ENCODE data around the gene DTD1. TPM values are rescaled to one million over a fixed set of nuclear protein-coding genes. Genes with fewer than 3 reads are reported as not detected.
"Not testable (repeated sequence)": the region's sequence is repeated elsewhere in the genome, so short reads cannot be mapped to it uniquely, and the experiment has no call there.

The DTD1 gene
- total RNA-seq, 1 donor from 2014 or later: 34.9 TPM

DNA sequence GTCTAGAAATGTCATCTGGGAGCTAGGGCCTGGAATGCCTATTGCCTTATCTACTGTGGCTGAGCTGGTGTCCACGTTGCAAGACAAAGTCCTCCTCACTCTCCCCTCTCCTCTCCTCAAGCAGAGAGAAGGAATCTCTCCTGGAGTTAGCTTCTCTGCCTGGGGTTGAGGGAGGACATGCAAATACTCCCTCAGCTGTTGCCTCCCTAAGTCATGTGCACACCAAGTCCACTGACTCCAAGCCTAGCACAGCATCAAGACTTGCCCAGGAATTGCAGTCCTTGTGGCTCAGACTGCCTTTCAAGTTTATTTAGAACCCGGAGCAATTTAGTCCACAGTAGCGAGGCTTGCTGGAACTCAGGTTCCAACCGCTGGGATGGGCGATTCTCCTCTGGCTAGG, 187.8 kb downstream of the DTD1 start:
- TF ChIP-seq, protein P1, sequence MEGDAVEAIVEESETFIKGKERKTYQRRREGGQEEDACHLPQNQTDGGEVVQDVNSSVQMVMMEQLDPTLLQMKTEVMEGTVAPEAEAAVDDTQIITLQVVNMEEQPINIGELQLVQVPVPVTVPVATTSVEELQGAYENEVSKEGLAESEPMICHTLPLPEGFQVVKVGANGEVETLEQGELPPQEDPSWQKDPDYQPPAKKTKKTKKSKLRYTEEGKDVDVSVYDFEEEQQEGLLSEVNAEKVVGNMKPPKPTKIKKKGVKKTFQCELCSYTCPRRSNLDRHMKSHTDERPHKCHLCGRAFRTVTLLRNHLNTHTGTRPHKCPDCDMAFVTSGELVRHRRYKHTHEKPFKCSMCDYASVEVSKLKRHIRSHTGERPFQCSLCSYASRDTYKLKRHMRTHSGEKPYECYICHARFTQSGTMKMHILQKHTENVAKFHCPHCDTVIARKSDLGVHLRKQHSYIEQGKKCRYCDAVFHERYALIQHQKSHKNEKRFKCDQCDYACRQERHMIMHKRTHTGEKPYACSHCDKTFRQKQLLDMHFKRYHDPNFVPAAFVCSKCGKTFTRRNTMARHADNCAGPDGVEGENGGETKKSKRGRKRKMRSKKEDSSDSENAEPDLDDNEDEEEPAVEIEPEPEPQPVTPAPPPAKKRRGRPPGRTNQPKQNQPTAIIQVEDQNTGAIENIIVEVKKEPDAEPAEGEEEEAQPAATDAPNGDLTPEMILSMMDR (IDR thresholded peaks at IDR 0.05): no peak

DNA sequence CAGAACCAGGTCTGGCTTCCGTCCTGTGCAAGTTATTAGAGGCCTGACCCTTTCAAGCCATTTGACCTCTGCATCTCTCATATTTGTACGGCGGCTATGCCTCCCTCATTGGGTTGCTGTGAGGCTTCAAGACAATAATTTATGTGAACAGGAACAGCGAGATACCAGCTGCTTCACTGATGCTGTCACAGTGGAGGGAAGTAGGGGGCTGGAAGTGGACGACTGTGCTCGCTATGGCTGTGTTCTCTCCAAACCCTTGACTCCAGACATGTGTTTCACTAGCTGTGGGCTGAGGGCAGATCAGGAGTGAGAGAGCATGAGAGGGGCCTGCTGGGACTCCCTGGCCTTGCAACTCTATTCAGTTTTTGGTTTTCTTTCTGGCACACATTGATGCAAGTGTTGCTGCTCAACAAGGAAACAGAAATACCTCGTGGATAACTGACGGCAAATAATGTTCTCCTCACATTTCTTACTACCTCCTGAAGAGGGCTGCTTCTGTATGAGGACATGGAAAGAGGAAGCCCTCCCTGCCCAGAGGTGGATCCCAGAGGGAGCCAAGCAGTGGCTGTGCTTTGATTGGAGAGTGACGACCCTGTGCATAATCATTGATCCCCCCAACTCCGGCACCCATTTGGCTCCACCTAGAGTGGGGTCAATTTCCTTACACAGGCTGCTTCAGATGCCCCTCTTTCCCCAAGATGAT, 191.0 kb downstream of the DTD1 start:
- DNase-seq (ENCODE audit: low spot score in 2 of 2): no peak
- Histone ChIP-seq H3K4me1 (no peaks in the 10 kb centered on the region), H3K9me3 (no peaks in the 10 kb centered on the region), H3K27ac (no peak overlapping the region), H3K36me3 (no peaks in the 10 kb centered on the region), H3K27me3 (no peaks in the 10 kb centered on the region), H3K4me3 (no peak overlapping the region)
- TF ChIP-seq, protein P1 (IDR thresholded peaks at IDR 0.05): no peak
- intact Hi-C loops (cut with DNase I): no loop called here

More for the DNA sequence above, 187.8 kb downstream of the DTD1 start:
- DNase-seq (ENCODE audit: low spot score in 2 of 2): no peak
- Histone ChIP-seq H3K27me3 (no peaks in the 10 kb centered on the region), H3K4me1 (no peaks in the 10 kb centered on the region), H3K36me3 (no peaks in the 10 kb centered on the region), H3K9me3 (no peaks in the 10 kb centered on the region), H3K4me3 (no peak overlapping the region), H3K27ac (no peak overlapping the region)
- intact Hi-C loops (cut with DNase I): no loop called here

DNA sequence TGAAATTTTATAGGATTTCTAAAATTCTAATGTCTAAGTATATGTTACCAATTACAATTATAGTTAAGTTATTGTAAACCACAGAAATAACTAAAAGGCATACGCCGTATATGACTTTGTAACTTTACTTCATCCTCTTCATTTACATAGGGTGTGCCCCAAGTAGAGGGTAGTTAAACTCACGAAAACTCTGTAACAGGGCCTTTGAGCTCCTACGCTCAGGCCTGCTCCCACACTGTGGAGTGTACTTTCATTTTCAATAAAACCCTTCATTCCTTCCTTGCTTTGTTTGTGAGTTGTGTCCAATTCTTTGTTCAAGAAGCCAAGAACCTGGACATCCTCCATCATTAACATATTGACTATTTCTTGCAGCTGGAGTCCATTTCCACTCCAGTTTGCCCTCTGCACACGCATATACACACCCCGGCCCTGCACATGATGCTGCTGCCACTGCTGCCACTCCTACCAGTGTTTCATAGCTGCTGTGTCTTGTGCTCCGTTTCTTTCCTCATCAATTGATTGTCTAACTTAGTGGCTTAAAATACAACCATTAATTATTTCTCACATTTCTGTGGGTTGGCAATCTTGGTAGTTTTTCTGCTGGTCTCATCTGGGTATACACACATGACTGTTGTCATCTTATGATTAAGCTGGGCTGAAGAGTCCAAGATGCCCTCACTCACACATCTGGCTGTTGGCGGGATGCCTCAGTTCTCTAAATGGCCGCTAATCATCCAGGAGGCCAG, 192.7 kb downstream of the DTD1 start:
- Histone ChIP-seq H3K4me3 (no peak overlapping the region), H3K36me3 (no peaks in the 10 kb centered on the region), H3K27ac (no peak overlapping the region), H3K9me3 (no peaks in the 10 kb centered on the region), H3K4me1 (no peaks in the 10 kb centered on the region), H3K27me3 (no peaks in the 10 kb centered on the region)
- TF ChIP-seq, protein P1 (IDR thresholded peaks at IDR 0.05): no peak
- intact Hi-C loops (cut with DNase I): no loop called here
- no peak for DNase-seq (ENCODE audit: low spot score in 2 of 2)

DNA sequence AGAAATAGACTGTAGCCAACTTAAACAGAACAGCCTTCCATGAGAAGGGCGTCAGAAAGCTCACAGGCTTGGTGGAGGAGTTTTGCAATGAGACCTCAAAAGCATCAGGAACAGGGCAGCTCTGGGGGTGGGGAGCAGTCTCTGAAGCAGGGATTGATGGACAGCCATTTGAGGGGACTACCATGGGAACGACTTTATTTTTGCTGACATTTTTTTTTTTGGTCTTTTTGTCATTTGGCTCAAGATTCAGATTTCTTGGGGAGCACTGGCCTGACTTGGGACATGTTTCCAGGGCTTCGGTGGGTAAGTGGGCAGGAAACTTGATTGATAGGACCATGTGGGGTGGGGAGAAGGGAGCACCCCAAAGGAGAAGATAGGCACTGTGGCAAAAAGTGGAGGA, 193.7 kb downstream of the DTD1 start:
- Histone ChIP-seq H3K9me3 (no peaks in the 10 kb centered on the region), H3K27me3 (no peaks in the 10 kb centered on the region), H3K27ac (no peak overlapping the region), H3K36me3 (no peaks in the 10 kb centered on the region), H3K4me3 (no peak overlapping the region), H3K4me1 (no peaks in the 10 kb centered on the region)
- TF ChIP-seq, protein P1 (IDR thresholded peaks at IDR 0.05): no peak
- DNase-seq (ENCODE audit: low spot score in 2 of 2): no peak
- intact Hi-C loops (cut with DNase I): no loop called here

DNA sequence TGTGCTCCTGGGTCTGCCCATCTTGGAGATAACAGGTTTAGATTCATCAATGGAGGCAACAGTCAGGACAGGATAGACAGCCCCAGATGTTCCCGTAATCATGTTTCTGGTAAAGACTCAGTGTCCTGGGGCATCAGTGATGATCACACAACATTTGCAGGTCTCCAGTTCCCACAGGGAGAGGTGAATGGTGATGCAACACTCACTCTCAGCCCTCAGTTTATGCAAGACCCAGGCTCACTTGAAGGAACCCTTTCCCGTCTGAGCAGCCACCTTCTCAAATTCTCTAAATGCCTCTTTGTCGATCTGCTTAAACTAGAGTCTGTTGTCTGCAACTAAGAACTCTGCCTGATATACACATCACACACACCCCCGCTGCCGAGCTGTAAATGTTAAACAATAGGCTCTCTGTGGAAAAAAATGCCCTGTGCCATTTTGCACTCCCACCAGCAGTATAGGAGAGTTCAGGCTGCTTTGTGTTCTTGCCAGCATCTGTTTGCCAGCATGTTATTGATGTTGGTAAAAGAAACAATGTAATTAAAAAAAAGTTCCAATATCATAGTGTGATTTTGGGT, 195.6 kb downstream of the DTD1 start:
- Histone ChIP-seq H3K27ac (no peak overlapping the region), H3K36me3 (no peaks in the 10 kb centered on the region), H3K4me1 (no peaks in the 10 kb centered on the region), H3K9me3 (no peaks in the 10 kb centered on the region), H3K27me3 (no peaks in the 10 kb centered on the region), H3K4me3 (no peak overlapping the region)
- TF ChIP-seq, protein P1 (IDR thresholded peaks at IDR 0.05): no peak
- DNase-seq (ENCODE audit: low spot score in 2 of 2): no peak
- intact Hi-C loops (cut with DNase I): no loop called here

DNA sequence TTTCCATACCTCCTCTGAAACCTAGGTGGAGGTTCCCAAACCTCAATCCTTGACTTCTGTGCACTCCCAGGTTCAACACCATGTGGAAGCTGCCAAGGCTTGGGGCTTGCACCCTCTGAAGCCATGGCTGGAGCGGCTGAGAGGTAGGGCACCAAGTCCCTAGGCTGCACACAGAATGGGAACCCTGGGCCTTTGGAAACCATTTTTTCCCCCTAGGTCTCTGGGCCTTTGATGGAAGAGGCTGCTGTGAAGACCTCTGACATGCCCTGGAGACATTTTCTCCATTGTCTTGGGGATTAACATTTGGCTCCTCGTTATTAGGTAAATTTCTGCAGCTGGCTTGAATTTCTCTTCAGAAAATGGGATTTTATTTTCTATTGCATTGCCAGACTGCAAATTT, 199.2 kb downstream of the DTD1 start:
- H3K9me3 ChIP-seq; H3K4me1 ChIP-seq; H3K27ac ChIP-seq; intact Hi-C loops (cut with DNase I); DNase-seq (ENCODE audit: low spot score in 2 of 2); H3K36me3 ChIP-seq; H3K27me3 ChIP-seq; H3K4me3 ChIP-seq: not testable (repeated sequence)

All from ascending aorta (tissue), 2 donors.